Anterior cingulate cortex (tissue), 58 donors: ENCODE results near the gene LAMC3.
A peak's percentile ranks its signal among the peaks of the same experiment; 100 is the strongest.
"Not testable (repeated sequence)": the region's sequence is repeated elsewhere in the genome, so short reads cannot be mapped to it uniquely, and the experiment has no call there.

Source experiments
- DNase-seq, 58 donors: peaks; one replicate each; lab custom pipeline; 2025; lab: John Stamatoyannopoulos, UW

Gene LAMC3

GRCh38 chr9:131090025-131090787, 81.2 kb downstream of the LAMC3 start:
- no peak for DNase-seq

- DNase-seq: no peak
These were observed 82.5 kb downstream of the LAMC3 start for GRCh38 chr9:131091352-131091992.

GRCh38 chr9:131092030-131092429, 83.1 kb downstream of the LAMC3 start:
- DNase-seq: no peak

- DNase-seq: no peak
These were observed 83.8 kb downstream of the LAMC3 start for GRCh38 chr9:131092548-131093440.

DNA sequence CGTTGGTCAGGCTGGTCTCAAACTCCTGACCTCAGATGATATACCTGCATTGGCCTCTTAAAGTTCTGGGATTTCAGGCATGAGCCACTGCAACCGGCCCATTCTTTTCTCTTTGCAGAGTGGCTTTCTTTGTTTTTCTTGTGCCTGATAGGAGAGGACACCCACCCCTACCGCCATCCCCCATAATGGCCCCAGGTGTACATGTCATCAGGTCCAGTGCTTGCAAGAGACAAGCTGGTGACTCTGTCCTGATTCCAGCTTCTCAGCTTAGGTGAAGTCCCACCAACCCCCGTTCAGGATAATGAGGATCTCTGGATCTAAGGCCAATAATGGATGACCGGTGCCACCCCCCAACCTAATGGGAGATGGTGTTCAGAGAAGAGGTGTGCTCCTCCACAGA, 85.0 kb downstream of the LAMC3 start:
- no peak for DNase-seq

DNA sequence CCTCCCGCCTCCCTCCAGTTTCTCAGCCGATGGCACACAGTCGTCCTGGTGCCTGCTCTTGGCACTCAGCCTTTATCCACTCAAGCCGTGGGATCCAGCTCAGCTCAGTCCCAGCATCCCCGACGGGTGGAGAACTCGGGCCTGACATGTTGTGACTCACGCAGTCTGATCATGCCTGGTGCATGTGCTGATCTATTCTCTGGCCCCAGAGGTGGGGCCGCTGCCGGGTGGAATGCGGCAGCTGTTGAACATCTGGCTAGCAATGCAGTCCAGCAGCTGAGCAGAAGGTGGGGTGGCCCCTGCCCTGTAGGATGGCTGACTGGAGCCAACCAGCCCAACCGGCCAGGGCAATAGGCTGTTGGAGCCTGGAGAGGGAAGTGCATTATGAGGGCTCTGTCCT, 85.6 kb downstream of the LAMC3 start:
- DNase-seq: peak in 6 of 58 donors; percentile 13 to 64 (median 26)

- DNase-seq: peak in 1 of 58 donors; percentile 28
These were observed 86.8 kb downstream of the LAMC3 start for GRCh38 chr9:131095666-131096268.

DNA sequence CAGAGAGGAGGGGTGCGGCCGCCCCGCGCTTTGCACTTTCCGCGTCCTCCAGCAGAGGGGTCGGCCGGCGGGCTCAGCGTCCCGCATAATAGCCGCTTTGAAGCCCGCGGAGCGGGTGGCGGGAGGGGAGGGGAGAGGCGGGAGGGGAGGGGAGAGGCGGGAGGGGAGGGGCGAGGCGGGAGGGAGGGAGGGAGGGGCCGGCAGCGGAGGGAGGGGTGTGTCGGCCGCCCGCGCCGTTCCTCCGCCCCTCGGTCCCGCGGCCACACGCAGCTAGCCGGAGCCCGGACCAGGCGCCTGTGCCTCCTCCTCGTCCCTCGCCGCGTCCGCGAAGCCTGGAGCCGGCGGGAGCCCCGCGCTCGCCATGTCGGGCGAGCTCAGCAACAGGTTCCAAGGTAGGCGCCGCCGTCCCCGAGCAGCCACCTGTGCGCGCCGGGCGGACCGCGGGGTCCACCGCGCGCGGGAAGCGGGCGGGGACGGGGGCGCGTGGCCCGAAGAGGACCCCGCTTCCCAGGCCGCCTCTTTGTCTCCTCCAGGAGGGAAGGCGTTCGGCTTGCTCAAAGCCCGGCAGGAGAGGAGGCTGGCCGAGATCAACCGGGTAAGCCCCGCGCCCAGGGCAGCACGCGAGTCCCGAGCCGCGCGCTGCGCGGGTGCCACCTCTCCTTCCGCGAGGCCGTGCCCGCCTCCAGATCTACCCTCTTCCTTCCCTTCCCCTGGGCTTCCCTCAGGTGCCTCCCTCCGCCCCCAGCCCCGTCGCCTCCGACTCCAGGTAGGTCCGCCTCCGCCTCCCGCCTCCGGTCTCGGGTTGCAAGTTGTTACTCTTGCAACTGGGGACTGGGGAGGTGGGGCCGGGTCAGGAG, 87.5 kb downstream of the LAMC3 start, which contains the start of gene AIF1L:
Gene AIF1L (plus strand): TSS at position 263 of the 857 bp plus-strand sequence. CDS start 99 bp downstream, at position 362.
- peak in 44 of 58 donors; percentile 18 to 80 (median 58) for DNase-seq

GRCh38 chr9:131097126-131097947, 88.4 kb downstream of the LAMC3 start:
- peak in 5 of 58 donors; percentile 22 to 62 (median 35) for DNase-seq

DNA sequence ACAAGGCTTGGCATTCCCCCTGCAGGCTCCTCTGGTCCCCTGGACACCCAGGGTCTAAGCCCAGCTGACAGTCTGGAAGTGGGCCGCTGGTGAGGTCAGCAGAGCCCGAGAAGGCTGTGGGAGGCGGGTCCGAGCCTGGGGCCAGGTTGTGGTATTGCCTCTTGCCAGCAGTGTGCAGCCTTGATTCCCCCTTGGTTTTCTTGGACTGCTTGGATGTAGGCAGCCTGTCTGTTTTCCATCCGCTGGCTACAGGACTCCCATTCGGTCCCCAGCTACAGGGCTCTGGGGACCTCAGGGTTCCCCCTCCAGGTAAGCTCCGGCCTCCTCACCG, 88.9 kb downstream of the LAMC3 start:
- peak in 14 of 58 donors; percentile 5 to 49 (median 22) for DNase-seq

- DNase-seq: no peak
These were observed 89.6 kb downstream of the LAMC3 start for GRCh38 chr9:131098391-131099101.

DNA sequence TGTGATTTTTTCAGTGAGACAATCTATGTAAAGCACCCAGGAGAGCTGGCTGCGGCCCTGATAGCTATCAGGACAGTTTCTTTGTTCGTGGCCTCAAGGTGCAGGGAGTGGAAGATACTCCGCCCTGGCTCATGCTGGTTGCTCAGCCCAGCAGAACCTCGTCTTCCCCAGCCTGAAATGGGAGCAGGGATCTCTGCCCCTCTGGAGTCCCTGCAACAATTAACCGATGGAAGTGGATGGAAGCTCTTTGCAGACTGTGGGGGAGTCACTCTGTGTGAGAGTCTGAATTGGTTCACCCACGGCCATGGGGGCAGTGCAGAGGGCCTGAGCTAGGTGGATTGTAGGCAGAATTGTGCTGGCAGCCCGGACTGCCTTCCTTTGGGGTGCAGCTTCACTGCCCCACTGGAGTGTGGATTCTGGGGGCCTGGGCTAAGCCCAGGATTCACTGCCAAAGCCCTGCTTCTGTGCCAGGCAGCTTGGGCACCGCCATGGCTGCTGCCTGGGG, 90.2 kb downstream of the LAMC3 start:
- peak in 3 of 58 donors; percentile 19 to 21 (median 19) for DNase-seq

DNA sequence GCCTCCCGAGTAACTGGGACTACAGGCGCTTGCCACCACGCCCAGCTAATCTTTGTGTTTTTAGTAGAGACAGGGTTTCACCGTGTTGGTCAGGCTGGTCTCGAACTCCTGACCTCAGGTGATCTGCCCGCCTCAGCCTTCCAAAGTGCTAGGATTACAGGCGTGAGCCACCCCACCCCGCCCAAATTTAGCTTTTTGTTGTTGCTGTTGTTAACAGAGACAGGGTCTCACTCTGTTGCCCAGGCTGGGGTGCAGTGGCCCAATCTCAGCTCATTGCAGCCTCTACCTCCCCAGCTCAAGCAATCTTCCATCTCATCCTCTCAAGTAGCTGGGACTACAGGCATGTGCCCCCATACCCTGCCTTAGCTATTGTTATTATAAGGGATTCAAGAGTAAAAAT, 90.9 kb downstream of the LAMC3 start:
- DNase-seq: not testable (repeated sequence)

DNA sequence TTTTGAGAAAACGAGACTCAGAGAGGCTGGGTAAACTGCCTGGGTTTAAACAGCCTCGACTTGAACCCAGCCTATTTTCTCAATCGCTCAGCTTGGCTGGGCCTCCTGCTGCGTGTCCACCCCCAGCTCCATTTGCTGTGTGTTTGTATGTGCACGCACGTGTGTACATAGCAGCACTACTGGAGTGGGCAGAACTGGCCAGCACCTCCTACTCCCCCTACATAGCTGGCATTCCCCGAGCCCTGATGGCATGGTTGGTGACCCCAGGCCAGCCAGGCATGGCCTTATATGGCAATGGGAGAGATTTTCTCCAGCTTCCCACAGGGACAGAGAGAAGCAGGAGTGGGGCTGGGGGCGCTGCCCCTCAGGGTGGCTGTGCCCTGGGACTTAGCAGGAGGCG, 91.5 kb downstream of the LAMC3 start:
- DNase-seq: no peak

GRCh38 chr9:131101207-131101964, 92.4 kb downstream of the LAMC3 start:
- DNase-seq: no peak

DNA sequence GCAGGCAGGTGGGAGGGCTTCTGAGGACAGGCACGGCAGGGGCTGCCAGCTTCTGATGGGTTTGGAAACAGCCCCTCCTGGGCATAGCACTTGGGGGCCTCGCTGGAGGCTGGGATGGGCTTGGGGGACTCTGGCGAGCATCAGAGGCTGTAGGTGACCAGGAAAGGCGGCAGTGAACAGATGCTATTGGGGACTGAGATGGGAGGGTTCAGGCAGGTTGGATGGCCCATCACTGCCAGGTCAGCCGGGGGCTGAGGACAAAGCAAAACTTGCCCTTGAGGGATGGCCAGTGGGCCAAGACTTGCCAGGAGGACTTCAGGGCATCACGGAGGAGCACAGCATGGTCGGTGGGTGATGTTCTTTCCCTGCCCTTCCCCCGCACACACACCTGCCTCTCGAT, 94.0 kb downstream of the LAMC3 start:
- DNase-seq: no peak

DNA sequence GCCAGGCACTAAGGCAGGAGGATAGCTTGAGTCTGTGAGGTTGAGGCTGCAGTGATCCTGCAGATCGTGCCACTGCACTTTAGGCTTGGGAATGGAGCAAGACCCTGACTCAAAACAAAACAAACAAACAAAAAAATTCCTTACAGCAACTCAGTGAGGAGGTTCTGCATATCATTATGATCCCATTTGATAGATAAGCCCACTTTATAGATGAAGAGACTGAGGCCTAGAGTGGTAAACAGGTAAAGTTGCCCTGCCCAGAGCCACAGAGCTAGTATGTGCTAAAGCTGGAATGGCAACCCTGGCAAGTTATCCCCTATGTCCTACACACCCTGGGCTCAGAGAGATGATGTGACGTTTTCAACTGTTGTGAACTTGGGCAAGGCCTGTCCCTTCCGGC, 94.6 kb downstream of the LAMC3 start:
- DNase-seq: no peak
